CD4-positive, alpha-beta memory T cell (primary cell): ENCODE data around the gene PLEKHO1. TPM values are rescaled to one million over a fixed set of nuclear protein-coding genes. Genes with fewer than 3 reads are reported as not detected.

Experiments used
- CTCF ChIA-PET: fragments of 350-600 bp; sonication (Branson Sonifier 250); formaldehyde crosslinking; loops from one replicate; lab custom pipeline; 2021; ENCODE audit warnings: inconsistent platforms; ENCODE audit not compliant: partially characterized antibody; lab: Charles Lee
- POLR2A ChIA-PET: fragments of 350-600 bp; sonication (Branson Sonifier 250); formaldehyde crosslinking; loops from one replicate; lab custom pipeline; 2021; ENCODE audit not compliant: partially characterized antibody; lab: Charles Lee
- DNase-seq, 5 donors: peaks; one replicate each; pipeline versions ENCODE4 v3.0.0 to v3.0.0-alpha.2; 2020 to 2022; ENCODE audit warnings: mixed read lengths in 1 of 5
- H3K27ac ChIP-seq: one replicate; pipeline ENCODE4 v1.7.0; 2013; ENCODE audit warnings: low read depth, low read length
- H3K27me3 ChIP-seq: 2 replicates; pipeline ENCODE4 v1.7.0; 2013; ENCODE audit warnings: mild to moderate bottlenecking, low read length, moderate library complexity; ENCODE audit not compliant: insufficient read depth
- H3K36me3 ChIP-seq: 2 replicates; pipeline ENCODE4 v1.7.0; 2013; ENCODE audit warnings: mild to moderate bottlenecking, low read length, moderate library complexity; ENCODE audit not compliant: insufficient read depth
- H3K4me1 ChIP-seq: 2 replicates; pipeline ENCODE4 v1.7.0; 2013; ENCODE audit warnings: mild to moderate bottlenecking, low read length, moderate library complexity; ENCODE audit not compliant: insufficient read depth
- H3K4me3 ChIP-seq, 2 donors: one replicate each; pipeline ENCODE4 v1.7.0; 2013; ENCODE audit warnings: low read length in 2 of 2, mild to moderate bottlenecking in 1 of 2
- H3K9me3 ChIP-seq, 2 donors: one replicate each; pipeline ENCODE4 v1.7.0; 2013; ENCODE audit warnings: low read length in 2 of 2, control low read depth in 1 of 2; ENCODE audit not compliant: control insufficient read depth in 1 of 2
- H3K27ac Mint-ChIP-seq, 7 donors: one replicate each; pipeline ENCODE4 v1.8.0; 2020 to 2021; ENCODE audit warnings: mixed read lengths in 7 of 7, mild to moderate bottlenecking in 6 of 7, inconsistent platforms in 3 of 7, moderate library complexity in 3 of 7
- H3K27me3 Mint-ChIP-seq, 2 donors: one replicate each; pipeline ENCODE4 v1.8.0; 2020 to 2021; ENCODE audit warnings: mixed read lengths in 2 of 2
- H3K36me3 Mint-ChIP-seq, 2 donors: one replicate each; pipeline ENCODE4 v1.8.0; 2020 to 2021; ENCODE audit warnings: mixed read lengths in 2 of 2, inconsistent platforms in 1 of 2, mild to moderate bottlenecking in 1 of 2
- H3K4me1 Mint-ChIP-seq, 4 donors: one replicate each; pipeline ENCODE4 v1.8.0; 2020 to 2021; ENCODE audit warnings: mixed read lengths in 4 of 4, mild to moderate bottlenecking in 1 of 4
- H3K4me3 Mint-ChIP-seq, 8 donors: one replicate each; pipeline ENCODE4 v1.8.0; 2020 to 2021; ENCODE audit warnings: mixed read lengths in 8 of 8, mild to moderate bottlenecking in 7 of 8, moderate library complexity in 6 of 8, inconsistent platforms in 3 of 8
- H3K9me3 Mint-ChIP-seq, 8 donors: one replicate each; pipeline ENCODE4 v1.8.0; 2020 to 2021; ENCODE audit warnings: mixed read lengths in 8 of 8, mild to moderate bottlenecking in 5 of 8, inconsistent platforms in 3 of 8, moderate library complexity in 1 of 8
- intact Hi-C: fragments of 100-400 bp; cut with micrococcal nuclease; formaldehyde crosslinking; loops from one replicate; pipeline ENCODE4 v1.15.1; 2023
- polyA plus RNA-seq, 2 donors: library from polyadenylated mRNA; unstranded; fragments of 300-500 nt; fragmentation: Illumina TruSeq; gene quantifications; one replicate each; pipeline ENCODE4 v1.2.3, GENCODE V29; 2021
- total RNA-seq, 2 experiments: library from RNA; stranded (reverse); gene quantifications; one replicate each; pipeline ENCODE4 v1.2.3, GENCODE V29; 2021

The PLEKHO1 gene
- total and polyA plus RNA-seq, 4 experiments from 2014 or later: 40.5 to 154 (median 98.5) TPM

GRCh38 chr1:150115121-150115520 is 34.6 kb upstream of the PLEKHO1 start:
- Mint-ChIP-seq H3K27me3 (no peaks in the 10 kb centered on the region), H3K36me3 (peaks cover 26 to 40% of the 10 kb centered on the region in 2 donors), H3K4me3 (peak overlapping the region in 3 of 8 donors; percentile 21 to 52 (median 52)), H3K9me3 (peaks cover 0 to 15% (median 8%) of the 10 kb centered on the region in 8 donors), H3K27ac (peak overlapping the region in 4 of 7 donors; percentile 35 to 74 (median 67)), H3K4me1 (peaks cover 33 to 60% (median 45%) of the 10 kb centered on the region in 4 donors)
- Histone ChIP-seq H3K4me3 (no peak overlapping the region), H3K9me3 (no peaks in the 10 kb centered on the region), H3K4me1 (peaks cover 32% of the 10 kb centered on the region), H3K27ac (no peak overlapping the region), H3K36me3 (no peaks in the 10 kb centered on the region), H3K27me3 (no peaks in the 10 kb centered on the region)
- CTCF ChIA-PET: interaction anchor here (1.3 to 2.3 kb wide), 4 partner anchors 41 to 72 kb away, joined by 5 to 6 read pairs (median 6); no protein-coding TSS in a partner anchor
- intact Hi-C loops: no loop called here
- no peak for DNase-seq
- POLR2A ChIA-PET: interaction anchor here (1.0 to 4.7 kb wide), 3 partner anchors 12 to 35 kb away, joined by 3 to 44 read pairs (median 6); partner anchors contain the start of gene PLEKHO1

GRCh38 chr1:150118716-150119115 is 31.0 kb upstream of the PLEKHO1 start:
- H3K4me1 ChIP-seq: peaks cover 12% of the 10 kb centered on the region

GRCh38 chr1:150121236-150121862 is 28.4 kb upstream of the PLEKHO1 start:
- Histone ChIP-seq H3K9me3 (no peaks in the 10 kb centered on the region), H3K4me1 (peaks cover 12% of the 10 kb centered on the region), H3K36me3 (no peaks in the 10 kb centered on the region), H3K4me3 (no peak overlapping the region), H3K27me3 (no peaks in the 10 kb centered on the region), H3K27ac (no peak overlapping the region)
- peaks cover 0 to 3% (median 0%) of the 10 kb centered on the region in 8 donors for H3K9me3 Mint-ChIP-seq
- POLR2A ChIA-PET: interaction anchor here (1.6 kb wide), 1 partner anchor 10 kb away, joined by 5 read pairs; no protein-coding TSS in a partner anchor
- H3K27ac Mint-ChIP-seq: peak overlapping the region in 6 of 7 donors; percentile 1 to 65 (median 47)
- peaks cover 21 to 39% (median 29%) of the 10 kb centered on the region in 4 donors for H3K4me1 Mint-ChIP-seq
- H3K27me3 Mint-ChIP-seq: no peaks in the 10 kb centered on the region
- CTCF ChIA-PET: interaction anchor here (0.7 kb wide), 1 partner anchor 21 kb away, joined by 3 read pairs; no protein-coding TSS in a partner anchor
- peaks cover 18 to 26% of the 10 kb centered on the region in 2 donors for H3K36me3 Mint-ChIP-seq
- H3K4me3 Mint-ChIP-seq: no peak overlapping the region
- intact Hi-C loops: loop anchor here (2.0 kb wide), 1 partner anchor 15 kb away; no protein-coding TSS in a partner anchor
- DNase-seq: no peak

More at GRCh38 chr1:150118716-150119115, 31.0 kb upstream of the PLEKHO1 start:
- CTCF ChIA-PET: interaction anchor here (0.5 to 2.3 kb wide), 4 partner anchors 33 to 235 kb away, joined by 3 to 10 read pairs (median 3); no protein-coding TSS in a partner anchor
- H3K4me3 Mint-ChIP-seq: peak overlapping the region in 6 of 8 donors; percentile 17 to 64 (median 38)
- H3K9me3 Mint-ChIP-seq: peaks cover 3 to 15% (median 8%) of the 10 kb centered on the region in 8 donors
- peaks cover 38 to 46% of the 10 kb centered on the region in 2 donors for H3K36me3 Mint-ChIP-seq
- intact Hi-C loops: no loop called here
- no peaks in the 10 kb centered on the region for H3K9me3 ChIP-seq
- no peaks in the 10 kb centered on the region for H3K27me3 ChIP-seq
- H3K27me3 Mint-ChIP-seq: no peaks in the 10 kb centered on the region
- peaks cover 29 to 58% (median 37%) of the 10 kb centered on the region in 4 donors for H3K4me1 Mint-ChIP-seq
- peak in 2 of 5 donors; percentile 35 to 42 for DNase-seq
- H3K27ac ChIP-seq: peak overlapping the region; percentile 27
- POLR2A ChIA-PET: interaction anchor here (2.3 kb wide), 1 partner anchor 31 kb away, joined by 11 read pairs; the partner anchor contains the start of gene PLEKHO1
- H3K4me3 ChIP-seq: no peak overlapping the region
- peak overlapping the region; percentile 43 to 93 (median 83) for H3K27ac Mint-ChIP-seq
- H3K36me3 ChIP-seq: no peaks in the 10 kb centered on the region

- Histone ChIP-seq H3K36me3 (no peaks in the 10 kb centered on the region), H3K9me3 (no peaks in the 10 kb centered on the region), H3K4me1 (peaks cover 7% of the 10 kb centered on the region), H3K27ac (no peak overlapping the region), H3K4me3 (no peak overlapping the region), H3K27me3 (no peaks in the 10 kb centered on the region)
- ChIA-PET CTCF (interaction anchor here (1.7 to 2.1 kb wide), 4 partner anchors 15 to 54 kb away, joined by 5 to 14 read pairs (median 6); no protein-coding TSS in a partner anchor), POLR2A (interaction anchor here (1.6 to 4.9 kb wide), 2 partner anchors 20 to 24 kb away, joined by 3 to 24 read pairs; partner anchors contain the start of gene PLEKHO1)
- H3K9me3 Mint-ChIP-seq: peaks cover 0 to 3% (median 0%) of the 10 kb centered on the region in 8 donors
- intact Hi-C loops: no loop called here
- H3K27me3 Mint-ChIP-seq: no peaks in the 10 kb centered on the region
- no peak for DNase-seq
- peaks cover 8 to 20% (median 12%) of the 10 kb centered on the region in 4 donors for H3K4me1 Mint-ChIP-seq
- H3K27ac Mint-ChIP-seq: no peak overlapping the region
- H3K4me3 Mint-ChIP-seq: no peak overlapping the region
- H3K36me3 Mint-ChIP-seq: peaks cover 15 to 19% of the 10 kb centered on the region in 2 donors
Observed at GRCh38 chr1:150126811-150127210, 22.9 kb upstream of the PLEKHO1 start.

- peaks cover 14% of the 10 kb centered on the region in 2 donors for H3K36me3 Mint-ChIP-seq
- intact Hi-C loops: no loop called here
- H3K27ac Mint-ChIP-seq: peak overlapping the region in 1 of 7 donors; percentile 64
- H3K9me3 Mint-ChIP-seq: peaks cover 0 to 3% (median 0%) of the 10 kb centered on the region in 8 donors
- no peaks in the 10 kb centered on the region for H3K36me3 ChIP-seq
- H3K27ac ChIP-seq: no peak overlapping the region
- H3K4me1 Mint-ChIP-seq: peaks cover 9 to 16% (median 12%) of the 10 kb centered on the region in 4 donors
- CTCF ChIA-PET: interaction anchor here (1.2 to 2.1 kb wide), 5 partner anchors 14 to 54 kb away, joined by 4 to 14 read pairs (median 6); no protein-coding TSS in a partner anchor
- no peaks in the 10 kb centered on the region for H3K27me3 ChIP-seq
- H3K9me3 ChIP-seq: no peaks in the 10 kb centered on the region
- H3K4me3 Mint-ChIP-seq: no peak overlapping the region
- POLR2A ChIA-PET: interaction anchor here (0.9 to 4.9 kb wide), 2 partner anchors 23 to 44 kb away, joined by 3 to 24 read pairs; partner anchors contain the start of gene PLEKHO1
- H3K27me3 Mint-ChIP-seq: no peaks in the 10 kb centered on the region
- H3K4me1 ChIP-seq: peaks cover 7% of the 10 kb centered on the region
- no peak for DNase-seq
- H3K4me3 ChIP-seq: no peak overlapping the region
Observed at GRCh38 chr1:150127464-150127863, 22.3 kb upstream of the PLEKHO1 start.

GRCh38 chr1:150127868-150128267 is 21.8 kb upstream of the PLEKHO1 start:
- H3K36me3 Mint-ChIP-seq: peaks cover 16% of the 10 kb centered on the region in 2 donors

More at GRCh38 chr1:150127868-150128267, 21.8 kb upstream of the PLEKHO1 start:
- DNase-seq: no peak
- peaks cover 7% of the 10 kb centered on the region for H3K4me1 ChIP-seq
- Mint-ChIP-seq H3K9me3 (peaks cover 0 to 2% (median 0%) of the 10 kb centered on the region in 8 donors), H3K4me1 (peaks cover 11 to 17% (median 14%) of the 10 kb centered on the region in 4 donors), H3K27ac (peak overlapping the region in 2 of 7 donors; percentile 47 to 64), H3K27me3 (no peaks in the 10 kb centered on the region), H3K4me3 (no peak overlapping the region)
- no peaks in the 10 kb centered on the region for H3K9me3 ChIP-seq
- intact Hi-C loops: no loop called here
- H3K27ac ChIP-seq: no peak overlapping the region
- H3K36me3 ChIP-seq: no peaks in the 10 kb centered on the region
- ChIA-PET CTCF (interaction anchor here (1.2 to 2.1 kb wide), 3 partner anchors 14 to 50 kb away, joined by 4 to 6 read pairs (median 6); no protein-coding TSS in a partner anchor), POLR2A (interaction anchor here (0.9 to 4.9 kb wide), 2 partner anchors 23 to 45 kb away, joined by 3 to 24 read pairs; partner anchors contain the start of gene PLEKHO1)
- no peaks in the 10 kb centered on the region for H3K27me3 ChIP-seq
- H3K4me3 ChIP-seq: no peak overlapping the region
